ENCODE data around the gene ABCG5.

ABCG5 gene

DNA sequence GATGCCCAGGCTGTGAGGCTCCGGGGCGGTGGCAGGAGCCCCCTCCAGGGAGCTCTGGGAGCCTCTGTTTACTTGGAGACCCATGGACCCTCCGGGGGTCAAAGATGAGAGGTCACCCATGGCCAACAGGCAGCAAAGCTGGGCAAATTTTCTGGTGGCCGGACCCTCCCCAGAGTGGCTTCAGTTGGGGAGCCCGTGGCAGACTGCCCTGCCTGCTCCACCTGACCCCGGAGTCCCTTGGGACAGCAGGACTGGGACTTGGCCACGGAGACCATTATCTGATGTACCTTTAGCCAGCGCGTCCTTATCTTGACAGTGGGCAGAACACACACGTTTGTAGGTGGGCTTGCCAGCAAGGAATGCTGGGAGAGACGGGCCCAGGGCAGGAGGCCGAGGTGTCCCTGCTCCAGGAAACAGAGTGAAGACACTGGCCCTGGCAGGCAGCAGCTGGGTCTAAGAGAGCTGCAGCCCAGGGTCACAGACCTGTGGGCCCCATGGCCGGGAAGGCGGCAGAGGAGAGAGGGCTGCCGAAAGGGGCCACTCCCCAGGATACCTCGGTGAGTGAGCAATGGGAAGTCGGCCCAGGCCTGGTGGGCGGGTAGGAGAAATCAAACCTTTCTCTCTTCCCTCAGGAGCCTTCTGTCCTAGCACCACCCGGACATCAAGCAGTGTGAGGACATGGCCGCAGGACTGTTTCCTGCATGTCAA is at the start of gene ABCG5, which contains the start of gene ABCG8:
TSS of gene ABCG5 (minus strand) at position 280 of the 708 bp plus-strand sequence. CDS start at position 120, 160 bp downstream.
TSS of gene ABCG8 (plus strand) at position 412 of the 708 bp plus-strand sequence. CDS start at position 495, 83 bp downstream.
- DNase-seq (ENCODE audit: low read depth, low spot score) = no peak

DNA sequence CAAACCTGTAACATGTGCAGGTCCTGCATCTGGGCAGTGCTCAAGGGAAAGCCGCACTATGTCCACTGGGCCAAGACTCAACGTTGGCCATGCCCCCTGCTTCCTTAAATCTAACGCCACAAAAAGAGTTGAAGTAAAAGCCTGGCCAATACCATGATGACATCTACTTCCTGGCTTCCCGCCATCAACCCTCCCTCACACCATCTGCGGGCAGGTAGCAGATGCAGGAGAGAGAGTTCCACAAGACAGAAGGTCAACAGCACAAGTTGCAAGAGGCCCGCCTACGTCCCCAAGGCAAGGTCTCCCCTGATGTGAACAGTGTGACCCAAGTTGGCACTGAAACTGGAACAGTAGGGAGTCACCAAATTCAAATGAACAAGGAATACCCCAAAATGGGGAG is 48.5 kb upstream of the ABCG5 start:
- no peak for DNase-seq (ENCODE audit: low read depth, low spot score)

DNA sequence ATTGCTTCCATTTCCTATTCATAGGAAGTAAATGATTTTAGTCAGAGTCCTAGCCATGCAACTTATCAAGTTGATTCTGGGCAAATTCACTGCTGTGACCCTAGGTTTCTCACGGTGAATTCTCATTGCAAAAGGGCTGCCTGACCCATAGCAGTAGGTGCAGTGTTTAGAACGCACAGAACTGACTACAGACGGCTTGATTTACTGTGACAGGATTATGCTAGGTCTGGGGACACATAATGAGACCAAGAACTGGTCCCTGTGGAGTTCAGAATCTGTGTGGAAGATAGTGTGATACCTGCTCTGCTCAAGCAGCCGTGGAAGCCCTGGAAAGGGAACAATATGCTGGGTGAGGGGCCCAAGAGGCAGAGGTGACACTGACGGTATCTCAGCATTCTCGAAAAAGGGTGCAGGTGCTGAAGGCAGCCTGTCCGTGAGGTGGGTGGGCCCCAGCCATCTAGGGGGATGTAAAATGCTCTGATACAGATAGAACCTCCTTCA is 46.5 kb upstream of the ABCG5 start:
- DNase-seq (ENCODE audit: low read depth, low spot score) = no peak

DNA sequence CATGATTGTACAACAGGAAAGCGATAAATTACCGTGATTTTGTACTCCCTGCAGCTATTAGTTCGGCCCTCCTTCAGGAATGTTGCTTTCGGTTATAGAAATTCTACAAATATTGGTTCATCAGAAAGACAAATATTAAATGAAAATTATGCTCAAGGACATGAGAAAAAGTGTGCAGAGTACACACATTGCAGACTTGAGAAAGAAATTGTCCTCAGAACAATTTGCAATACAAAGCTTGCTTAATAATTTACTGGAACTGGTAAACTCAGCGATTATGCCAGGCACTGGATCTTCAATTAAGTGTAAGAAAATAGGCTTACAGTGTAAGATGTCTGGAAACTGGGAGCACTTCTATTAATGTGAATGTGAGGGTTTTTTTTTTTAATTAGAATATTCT is 46.0 kb upstream of the ABCG5 start:
- DNase-seq (ENCODE audit: low read depth, low spot score) = no peak

- no peak for DNase-seq (ENCODE audit: low read depth, low spot score)
Measured at GRCh38 chr2:43882312-43882711, 43.7 kb upstream of the ABCG5 start.

DNA sequence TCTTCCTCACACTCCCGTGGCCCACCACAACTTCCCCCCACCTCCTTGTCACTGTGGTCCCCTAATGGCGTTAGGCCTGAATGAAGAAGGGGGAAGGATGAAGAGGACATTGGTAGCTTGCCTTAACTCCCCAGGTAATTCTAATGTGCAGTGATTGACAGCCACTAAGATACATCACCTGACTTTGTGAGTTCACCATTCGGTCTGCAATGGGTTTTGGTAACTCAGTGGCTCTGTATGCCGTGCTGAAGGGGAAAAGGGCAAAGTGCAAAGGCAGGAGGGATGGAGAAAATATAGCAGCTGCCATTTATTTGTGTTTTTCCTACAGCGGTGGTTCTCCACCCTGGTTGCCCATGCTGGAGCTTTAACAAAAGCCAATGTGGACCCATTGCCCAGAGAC is 42.3 kb upstream of the ABCG5 start:
- DNase-seq (ENCODE audit: low read depth, low spot score) = no peak

- DNase-seq (ENCODE audit: low read depth, low spot score) = no peak
Measured at GRCh38 chr2:43880471-43880870, 41.8 kb upstream of the ABCG5 start.

GRCh38 chr2:43879261-43879660 is 40.6 kb upstream of the ABCG5 start:
- DNase-seq (ENCODE audit: low read depth, low spot score) = no peak

- no peak for DNase-seq (ENCODE audit: low read depth, low spot score)
Measured at GRCh38 chr2:43877782-43878464, 39.3 kb upstream of the ABCG5 start.

- no peak for DNase-seq (ENCODE audit: low read depth, low spot score)
Measured at GRCh38 chr2:43874776-43875451, 36.3 kb upstream of the ABCG5 start.

DNA sequence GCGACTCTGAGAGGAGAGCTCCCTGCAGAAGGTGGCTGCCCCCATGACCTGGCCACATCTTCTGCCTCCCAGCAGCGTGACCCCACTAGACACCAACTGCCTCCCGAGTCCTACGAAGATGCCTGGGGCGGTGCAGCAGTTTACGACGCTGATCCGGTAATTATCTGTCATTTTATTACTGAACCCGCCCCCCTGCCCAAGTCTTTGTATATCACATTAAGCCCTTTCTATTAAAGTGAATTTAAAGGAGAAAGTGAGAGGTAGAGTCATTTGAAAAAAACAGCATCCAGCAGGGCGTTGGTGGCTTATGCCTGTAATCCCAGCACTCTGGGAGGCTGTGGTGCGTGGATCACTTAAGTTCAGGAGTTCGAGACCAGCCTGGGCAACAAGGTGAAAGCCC is 33.5 kb upstream of the ABCG5 start:
- no peak for DNase-seq (ENCODE audit: low read depth, low spot score)

GRCh38 chr2:43855292-43855691 is 16.7 kb upstream of the ABCG5 start:
- DNase-seq (ENCODE audit: low read depth, low spot score) = no peak

GRCh38 chr2:43854671-43855070 is 16.0 kb upstream of the ABCG5 start:
- no peak for DNase-seq (ENCODE audit: low read depth, low spot score)

DNA sequence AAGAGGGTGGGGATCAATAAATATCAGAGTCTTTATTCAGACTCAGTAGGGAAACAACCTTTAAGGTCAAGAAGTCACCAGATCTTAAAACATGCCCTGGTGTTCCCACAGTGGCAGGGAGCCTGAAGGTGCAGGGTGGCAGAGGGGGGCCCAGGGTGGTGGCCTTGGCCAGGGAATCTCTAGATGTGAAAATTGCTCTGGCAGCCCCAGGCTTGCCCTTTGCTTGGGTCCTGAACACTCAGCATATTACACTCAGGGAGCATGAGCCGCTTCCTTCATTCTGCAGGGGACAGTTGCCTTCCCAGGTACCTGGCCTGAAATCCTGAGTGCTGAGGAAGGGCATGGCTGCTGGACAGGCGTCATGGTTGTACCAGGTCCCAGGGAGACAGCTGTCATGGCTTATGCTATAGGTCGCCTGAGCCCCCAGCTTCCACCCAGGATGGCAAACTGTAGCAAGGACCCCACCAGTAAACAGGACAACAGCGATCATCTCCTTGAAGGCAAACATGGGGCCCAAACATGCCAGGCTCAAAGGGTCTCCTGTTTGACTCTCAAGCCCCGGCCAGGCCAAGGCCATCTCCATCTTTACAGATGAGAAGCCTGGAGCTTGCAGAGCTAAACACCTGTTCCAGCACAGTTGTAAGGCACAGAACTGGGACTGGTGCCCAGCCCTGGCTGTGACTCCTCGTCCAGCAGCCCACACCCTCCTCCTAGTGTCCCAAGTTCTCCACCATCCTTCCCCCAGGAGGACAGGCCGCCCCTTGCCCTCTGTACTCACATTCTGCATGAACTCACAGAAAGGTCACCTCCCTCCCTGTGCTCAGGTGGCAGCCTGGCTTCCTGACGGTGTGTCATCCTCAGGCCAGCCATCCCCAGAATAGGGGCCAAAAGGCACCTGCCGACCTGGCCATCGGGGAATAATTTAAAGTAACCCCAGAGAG is 14.8 kb upstream of the ABCG5 start:
- no peak for DNase-seq (ENCODE audit: low read depth, low spot score)

DNA sequence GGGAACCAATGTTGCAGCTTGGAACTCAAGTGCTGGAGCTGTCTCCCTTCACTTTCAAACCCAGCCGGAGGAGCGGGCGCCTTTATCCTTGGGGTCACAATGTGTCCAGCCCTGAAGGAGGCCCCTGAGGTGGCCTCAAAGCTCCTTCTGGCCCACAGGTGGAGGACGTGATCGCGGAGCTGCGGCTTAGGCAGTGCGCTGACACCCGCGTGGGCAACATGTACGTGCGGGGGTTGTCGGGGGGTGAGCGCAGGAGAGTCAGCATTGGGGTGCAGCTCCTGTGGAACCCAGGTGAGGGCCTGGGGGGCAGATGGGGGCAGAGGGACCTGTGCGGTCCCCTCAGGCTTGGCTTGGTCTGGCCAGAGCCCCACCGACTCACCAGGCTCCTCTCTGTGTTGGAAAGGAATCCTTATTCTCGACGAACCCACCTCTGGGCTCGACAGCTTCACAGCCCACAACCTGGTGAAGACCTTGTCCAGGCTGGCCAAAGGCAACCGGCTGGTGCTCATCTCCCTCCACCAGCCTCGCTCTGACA is 13.6 kb upstream of the ABCG5 start:
- DNase-seq (ENCODE audit: low read depth, low spot score) = no peak

GRCh38 chr2:43851011-43851980 is 12.7 kb upstream of the ABCG5 start:
- DNase-seq (ENCODE audit: low read depth, low spot score) = no peak

GRCh38 chr2:43848214-43848613 is 9.6 kb upstream of the ABCG5 start:
- DNase-seq (ENCODE audit: low read depth, low spot score) = no peak

GRCh38 chr2:43846140-43846793 is 7.6 kb upstream of the ABCG5 start:
- DNase-seq (ENCODE audit: low read depth, low spot score) = no peak

GRCh38 chr2:43845181-43845580 is 6.5 kb upstream of the ABCG5 start:
- no peak for DNase-seq (ENCODE audit: low read depth, low spot score)

Data from brain pericyte (primary cell).